Measurements from ENCODE around the gene RAET1E.

The RAET1E gene

DNA sequence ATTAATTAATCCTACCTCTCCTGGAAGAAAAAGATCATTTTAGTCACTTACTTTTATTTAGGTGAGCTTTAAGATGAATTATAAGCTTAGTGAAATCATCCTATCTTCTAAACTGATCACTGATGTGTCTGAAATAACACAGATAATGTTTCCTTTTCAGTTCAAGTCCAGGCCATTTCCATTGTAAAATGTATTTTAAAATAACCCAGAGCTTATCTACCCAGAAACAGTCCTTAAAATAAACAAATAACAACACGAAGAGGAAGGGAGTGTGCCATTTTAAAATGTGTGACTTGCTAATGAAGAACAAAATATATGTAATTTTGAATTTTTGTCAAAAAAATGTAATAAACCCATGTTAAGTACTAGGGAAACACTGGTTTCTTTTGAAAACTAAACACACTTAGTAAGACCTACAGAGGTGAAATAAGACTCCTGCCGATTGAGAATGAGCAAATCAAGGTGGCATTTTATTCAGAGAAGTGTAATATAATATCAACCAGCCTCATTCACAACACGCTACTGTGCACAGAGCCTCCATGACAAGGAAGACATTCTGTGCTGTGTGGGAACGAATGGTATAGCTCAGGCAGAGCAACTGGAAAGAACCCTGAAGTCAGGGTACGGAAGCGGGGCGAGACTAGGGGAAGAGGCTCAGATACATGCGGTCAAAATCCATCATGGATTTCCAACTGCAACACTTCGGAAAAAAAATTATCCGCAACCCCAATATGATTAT lies 41.5 kb downstream of the RAET1E start:
- H3K4me3 ChIP-seq (ENCODE audit: insufficient read depth, low read length, poor library complexity, severe bottlenecking): no peak overlapping the region
- H3K27me3 ChIP-seq (ENCODE audit: low read length): no peaks in the 10 kb centered on the region
- no peaks in the 10 kb centered on the region for H3K9me2 ChIP-seq (replicated peaks; ENCODE audit: insufficient read depth, low read length)
- no peak overlapping the region for H3K4me2 ChIP-seq (ENCODE audit: low read depth, low read length, poor library complexity, severe bottlenecking)
- no peaks in the 10 kb centered on the region for H3F3A ChIP-seq (ENCODE audit: insufficient read depth)
- no peaks in the 10 kb centered on the region for H4K20me1 ChIP-seq (ENCODE audit: low read depth, low read length)
- H3K9me3 ChIP-seq (ENCODE audit: insufficient read depth, low read length): no peaks in the 10 kb centered on the region
- H3K27ac ChIP-seq (ENCODE audit: low read depth, low read length): no peak overlapping the region
- no peaks in the 10 kb centered on the region for H3K36me3 ChIP-seq (ENCODE audit: low read length)
- H2AFZ ChIP-seq (ENCODE audit: low read depth, low read length, severe bottlenecking): no peak overlapping the region
- no peak for TF ChIP-seq EZH2phosphoT487 (conservative IDR thresholded peaks at IDR 0.05; ENCODE audit: low read length)
- TF ChIP-seq, protein P1, sequence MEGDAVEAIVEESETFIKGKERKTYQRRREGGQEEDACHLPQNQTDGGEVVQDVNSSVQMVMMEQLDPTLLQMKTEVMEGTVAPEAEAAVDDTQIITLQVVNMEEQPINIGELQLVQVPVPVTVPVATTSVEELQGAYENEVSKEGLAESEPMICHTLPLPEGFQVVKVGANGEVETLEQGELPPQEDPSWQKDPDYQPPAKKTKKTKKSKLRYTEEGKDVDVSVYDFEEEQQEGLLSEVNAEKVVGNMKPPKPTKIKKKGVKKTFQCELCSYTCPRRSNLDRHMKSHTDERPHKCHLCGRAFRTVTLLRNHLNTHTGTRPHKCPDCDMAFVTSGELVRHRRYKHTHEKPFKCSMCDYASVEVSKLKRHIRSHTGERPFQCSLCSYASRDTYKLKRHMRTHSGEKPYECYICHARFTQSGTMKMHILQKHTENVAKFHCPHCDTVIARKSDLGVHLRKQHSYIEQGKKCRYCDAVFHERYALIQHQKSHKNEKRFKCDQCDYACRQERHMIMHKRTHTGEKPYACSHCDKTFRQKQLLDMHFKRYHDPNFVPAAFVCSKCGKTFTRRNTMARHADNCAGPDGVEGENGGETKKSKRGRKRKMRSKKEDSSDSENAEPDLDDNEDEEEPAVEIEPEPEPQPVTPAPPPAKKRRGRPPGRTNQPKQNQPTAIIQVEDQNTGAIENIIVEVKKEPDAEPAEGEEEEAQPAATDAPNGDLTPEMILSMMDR (IDR thresholded peaks at IDR 0.05; ENCODE audit: insufficient read depth, low read length, poor library complexity, severe bottlenecking): no peak
- H3K79me2 ChIP-seq (ENCODE audit: insufficient read depth, low read length): no peaks in the 10 kb centered on the region
- no peak overlapping the region for H3K9ac ChIP-seq (ENCODE audit: low read length)

DNA sequence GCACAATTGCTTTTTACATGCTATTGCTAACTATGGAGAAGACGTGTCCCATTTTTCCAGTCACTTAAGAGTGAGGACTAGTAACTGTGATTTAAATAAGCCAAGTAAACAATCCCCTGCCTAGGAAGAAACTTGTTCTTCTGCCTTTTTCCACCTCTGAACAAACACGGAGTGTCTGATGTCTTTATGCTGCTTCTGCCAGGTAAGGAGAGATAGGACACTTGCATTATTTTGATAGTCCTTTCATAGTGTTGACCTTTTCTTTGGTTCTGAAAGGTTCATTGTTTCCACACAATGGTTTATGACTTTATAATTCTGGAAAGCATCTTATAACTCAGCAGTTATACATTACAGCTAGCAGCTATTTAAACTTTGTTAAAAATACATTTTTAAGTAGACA lies 42.2 kb downstream of the RAET1E start:
- Histone ChIP-seq H3K9ac (ENCODE audit: low read length) (no peak overlapping the region), H3K4me2 (ENCODE audit: low read depth, low read length, poor library complexity, severe bottlenecking) (no peak overlapping the region), H3K27ac (ENCODE audit: low read depth, low read length) (no peak overlapping the region), H3K27me3 (ENCODE audit: low read length) (no peaks in the 10 kb centered on the region), H3K9me2 (replicated peaks; ENCODE audit: insufficient read depth, low read length) (no peaks in the 10 kb centered on the region), H3K4me3 (ENCODE audit: insufficient read depth, low read length, poor library complexity, severe bottlenecking) (no peak overlapping the region), H3F3A (ENCODE audit: insufficient read depth) (no peaks in the 10 kb centered on the region), H3K79me2 (ENCODE audit: insufficient read depth, low read length) (no peaks in the 10 kb centered on the region), H4K20me1 (ENCODE audit: low read depth, low read length) (no peaks in the 10 kb centered on the region), H3K9me3 (ENCODE audit: insufficient read depth, low read length) (no peaks in the 10 kb centered on the region), H2AFZ (ENCODE audit: low read depth, low read length, severe bottlenecking) (no peak overlapping the region), H3K36me3 (ENCODE audit: low read length) (no peaks in the 10 kb centered on the region)
- TF ChIP-seq, protein P1 (IDR thresholded peaks at IDR 0.05; ENCODE audit: insufficient read depth, low read length, poor library complexity, severe bottlenecking): no peak
- TF ChIP-seq EZH2phosphoT487 (conservative IDR thresholded peaks at IDR 0.05; ENCODE audit: low read length): no peak

DNA sequence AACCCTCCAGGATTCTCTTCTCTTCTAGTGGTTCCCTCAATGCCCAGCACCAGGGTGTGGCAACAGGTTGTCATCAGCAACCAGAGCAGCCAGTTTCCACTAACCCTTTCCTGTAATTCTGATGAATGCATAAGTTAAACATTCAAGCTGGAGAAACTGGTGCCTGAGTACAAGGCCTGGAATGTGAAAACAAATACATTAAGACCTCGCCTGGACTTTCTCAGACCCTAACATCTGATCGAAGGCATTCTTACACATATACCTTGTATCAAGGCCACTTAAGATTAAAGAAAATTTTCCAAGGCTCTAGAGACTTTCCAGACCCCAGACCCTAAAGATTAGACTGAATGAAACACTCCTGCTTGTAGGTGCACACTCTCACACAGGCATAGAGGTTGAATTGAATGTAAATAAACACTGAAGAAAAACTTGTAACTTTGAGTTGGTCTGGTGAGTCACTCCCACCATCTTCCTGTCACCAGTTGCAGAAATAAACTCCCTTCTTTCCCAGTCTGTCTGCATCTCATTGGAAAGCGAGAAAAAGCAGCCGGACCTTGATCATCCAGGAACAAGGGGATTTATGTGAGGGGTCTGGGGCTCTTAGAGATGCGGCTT lies 42.8 kb downstream of the RAET1E start:
- H3K27ac ChIP-seq (ENCODE audit: low read depth, low read length): no peak overlapping the region
- H2AFZ ChIP-seq (ENCODE audit: low read depth, low read length, severe bottlenecking): no peak overlapping the region
- H3K9me2 ChIP-seq (replicated peaks; ENCODE audit: insufficient read depth, low read length): no peaks in the 10 kb centered on the region
- no peak for TF ChIP-seq EZH2phosphoT487 (conservative IDR thresholded peaks at IDR 0.05; ENCODE audit: low read length)
- TF ChIP-seq, protein P1 (IDR thresholded peaks at IDR 0.05; ENCODE audit: insufficient read depth, low read length, poor library complexity, severe bottlenecking): no peak
- H3K9ac ChIP-seq (ENCODE audit: low read length): no peak overlapping the region
- H3K27me3 ChIP-seq (ENCODE audit: low read length): no peaks in the 10 kb centered on the region
- no peak overlapping the region for H3K4me3 ChIP-seq (ENCODE audit: insufficient read depth, low read length, poor library complexity, severe bottlenecking)
- no peaks in the 10 kb centered on the region for H4K20me1 ChIP-seq (ENCODE audit: low read depth, low read length)
- H3F3A ChIP-seq (ENCODE audit: insufficient read depth): no peaks in the 10 kb centered on the region
- no peaks in the 10 kb centered on the region for H3K9me3 ChIP-seq (ENCODE audit: insufficient read depth, low read length)
- H3K79me2 ChIP-seq (ENCODE audit: insufficient read depth, low read length): no peaks in the 10 kb centered on the region
- H3K36me3 ChIP-seq (ENCODE audit: low read length): no peaks in the 10 kb centered on the region
- H3K4me2 ChIP-seq (ENCODE audit: low read depth, low read length, poor library complexity, severe bottlenecking): no peak overlapping the region

All from SU-DHL-6 (cell line).